ENCODE data around the gene MUCL1.

The MUCL1 gene, protein sequence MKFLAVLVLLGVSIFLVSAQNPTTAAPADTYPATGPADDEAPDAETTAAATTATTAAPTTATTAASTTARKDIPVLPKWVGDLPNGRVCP

DNA sequence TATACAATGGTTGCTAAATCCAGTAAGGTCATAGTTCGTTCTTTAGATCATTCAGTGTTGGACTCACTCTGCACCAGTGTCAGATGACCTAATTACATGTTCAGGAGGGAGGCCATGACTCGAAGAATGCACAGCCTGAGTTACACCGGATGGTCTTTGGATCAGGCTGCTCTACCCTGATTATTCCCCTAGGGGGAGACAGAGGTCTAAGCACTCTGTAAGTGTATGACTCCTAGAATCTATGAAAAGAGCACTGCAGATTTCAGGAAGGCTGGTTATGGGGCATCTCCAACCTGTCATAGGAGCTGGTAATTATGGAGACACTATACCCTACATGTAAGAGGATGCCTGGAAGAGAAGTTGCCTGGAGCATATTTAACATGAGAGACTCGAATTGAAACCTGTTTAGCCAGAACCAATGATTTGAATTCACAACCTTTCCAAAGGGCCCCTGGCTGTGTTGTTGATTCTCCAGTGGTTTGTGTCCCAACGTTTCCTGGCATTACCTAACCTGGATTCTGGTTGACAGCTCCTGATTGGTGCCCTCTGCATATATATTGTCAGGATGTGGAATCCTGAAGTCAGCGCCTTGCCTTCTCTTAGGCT lies at the start of gene MUCL1:
Gene MUCL1, plus strand, starts transcription at position 584 of the 606 bp plus-strand sequence. CDS start 67 bp downstream, outside the sequence.
- in situ Hi-C loops (cut with HindIII; ENCODE audit: low pct_unique_long_range_greater_than_20kb, low sequenced_read_pairs): no loop called here
- no peak for TF ChIP-seq JUND (IDR thresholded peaks at IDR 0.05; ENCODE audit: low read depth)
- peak; percentile 41 to 85 for DNase-seq (ENCODE audit: low read depth in 1 of 2, low spot score in 1 of 2)

DNA sequence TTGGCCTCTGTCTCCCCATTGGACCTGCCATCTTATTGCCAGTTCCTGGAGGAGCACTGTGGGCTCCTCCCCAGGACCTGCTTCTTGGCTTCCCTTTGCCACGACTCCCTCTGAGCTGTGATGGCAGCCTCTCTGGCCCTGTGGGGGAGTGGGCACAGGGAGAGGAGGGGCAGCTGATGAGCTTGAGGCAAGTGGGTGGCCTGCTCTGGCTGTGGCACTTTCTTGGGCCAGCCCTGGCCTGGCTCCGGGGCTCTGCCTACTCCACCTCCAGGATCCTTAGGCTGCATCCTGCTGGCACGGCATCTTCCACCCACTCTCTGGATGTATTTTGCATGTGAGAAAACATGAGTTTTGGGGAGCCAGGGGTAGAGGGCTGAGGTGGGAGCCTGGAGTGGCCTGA lies 32.6 kb upstream of the MUCL1 start:
- DNase-seq (ENCODE audit: low read depth in 1 of 2, low spot score in 1 of 2): no peak
- in situ Hi-C loops (cut with HindIII; ENCODE audit: low pct_unique_long_range_greater_than_20kb, low sequenced_read_pairs): no loop called here
- TF ChIP-seq JUND (IDR thresholded peaks at IDR 0.05; ENCODE audit: low read depth): no peak

DNA sequence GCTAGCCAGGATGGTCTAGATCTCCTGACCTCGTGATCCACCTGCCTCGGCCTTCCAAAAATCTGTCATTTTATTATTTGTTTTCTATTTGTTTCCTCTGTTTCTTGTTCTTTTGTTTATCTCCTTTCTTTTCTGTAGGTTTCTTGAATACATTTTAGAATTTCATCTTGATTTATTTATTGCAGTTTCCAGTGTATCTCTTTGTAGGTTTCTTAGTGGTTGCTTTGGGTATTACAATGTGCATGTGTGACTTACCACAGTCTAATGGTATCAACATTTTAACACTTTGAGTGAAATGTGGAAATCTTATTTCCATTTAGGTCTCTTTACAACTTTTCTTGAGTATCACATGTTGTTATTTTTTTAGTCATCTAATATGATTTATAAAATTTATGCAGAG lies 29.9 kb upstream of the MUCL1 start:
- no peak for DNase-seq (ENCODE audit: low read depth in 1 of 2, low spot score in 1 of 2)
- in situ Hi-C loops (cut with HindIII; ENCODE audit: low pct_unique_long_range_greater_than_20kb, low sequenced_read_pairs): no loop called here

DNA sequence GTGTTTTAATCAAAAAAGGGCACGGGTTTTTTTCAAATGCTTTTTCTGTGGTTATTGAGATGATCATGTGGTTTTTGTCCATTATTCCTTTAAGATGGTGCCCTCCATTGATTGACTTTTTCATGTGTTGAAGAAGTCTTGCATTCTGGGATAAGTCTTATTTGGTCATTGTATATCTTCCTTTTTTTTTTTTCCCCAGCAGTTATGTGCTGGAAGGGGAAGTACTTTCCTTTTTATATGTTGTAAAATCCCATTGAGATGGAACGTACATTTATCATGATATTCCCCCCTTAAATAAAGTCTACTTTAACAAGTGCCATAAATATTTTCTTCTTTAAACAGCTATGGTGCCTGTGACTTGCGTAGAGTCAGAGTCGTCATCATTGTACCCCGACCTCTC lies 24.8 kb upstream of the MUCL1 start:
- DNase-seq (ENCODE audit: low read depth in 1 of 2, low spot score in 1 of 2): no peak
- in situ Hi-C loops (cut with HindIII; ENCODE audit: low pct_unique_long_range_greater_than_20kb, low sequenced_read_pairs): no loop called here
- no peak for TF ChIP-seq JUND (IDR thresholded peaks at IDR 0.05; ENCODE audit: low read depth)

More for the DNA sequence above, 29.9 kb upstream of the MUCL1 start:
- no peak for TF ChIP-seq JUND (IDR thresholded peaks at IDR 0.05; ENCODE audit: low read depth)

DNA sequence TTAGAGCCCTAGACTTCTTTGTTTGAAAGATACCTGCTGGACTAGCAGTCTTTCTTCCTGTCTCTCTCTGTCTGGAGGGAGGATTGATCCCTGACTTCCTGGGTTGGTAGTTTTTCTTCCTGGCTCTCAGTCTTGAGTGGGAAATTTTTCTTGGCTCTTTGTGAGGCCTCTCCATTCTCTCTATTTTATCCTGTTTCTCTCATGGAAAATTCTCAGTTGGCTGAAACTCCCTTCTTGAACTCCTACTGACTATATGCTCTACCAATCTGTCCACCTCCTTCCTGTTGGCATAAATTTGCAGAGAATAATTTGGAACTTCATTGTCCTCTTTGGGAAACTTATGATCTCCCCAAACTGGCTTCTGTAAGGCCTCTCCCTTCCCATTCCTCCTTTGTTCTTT lies 24.1 kb upstream of the MUCL1 start:
- in situ Hi-C loops (cut with HindIII; ENCODE audit: low pct_unique_long_range_greater_than_20kb, low sequenced_read_pairs): no loop called here
- TF ChIP-seq JUND (IDR thresholded peaks at IDR 0.05; ENCODE audit: low read depth): no peak
- DNase-seq (ENCODE audit: low read depth in 1 of 2, low spot score in 1 of 2): no peak

DNA sequence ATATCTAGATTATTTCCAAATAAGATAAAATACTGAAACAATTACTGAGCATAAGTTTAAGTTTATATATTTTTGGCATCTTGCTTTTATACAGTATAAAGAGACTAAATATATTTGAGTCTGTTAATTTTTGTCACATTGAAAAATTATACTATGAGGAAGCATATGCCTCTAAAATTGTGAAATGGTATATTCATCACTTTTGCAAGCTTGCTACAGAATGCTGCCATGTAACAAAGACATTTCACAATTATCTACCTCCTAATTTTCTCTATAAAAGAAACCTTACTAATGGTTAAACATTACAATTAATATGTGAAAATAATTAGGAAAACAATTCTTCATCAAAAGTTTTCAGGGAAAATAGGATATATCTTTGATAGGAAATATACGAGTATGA lies 22.7 kb upstream of the MUCL1 start:
- DNase-seq (ENCODE audit: low read depth in 1 of 2, low spot score in 1 of 2): no peak
- in situ Hi-C loops (cut with HindIII; ENCODE audit: low pct_unique_long_range_greater_than_20kb, low sequenced_read_pairs): no loop called here
- no peak for TF ChIP-seq JUND (IDR thresholded peaks at IDR 0.05; ENCODE audit: low read depth)

DNA sequence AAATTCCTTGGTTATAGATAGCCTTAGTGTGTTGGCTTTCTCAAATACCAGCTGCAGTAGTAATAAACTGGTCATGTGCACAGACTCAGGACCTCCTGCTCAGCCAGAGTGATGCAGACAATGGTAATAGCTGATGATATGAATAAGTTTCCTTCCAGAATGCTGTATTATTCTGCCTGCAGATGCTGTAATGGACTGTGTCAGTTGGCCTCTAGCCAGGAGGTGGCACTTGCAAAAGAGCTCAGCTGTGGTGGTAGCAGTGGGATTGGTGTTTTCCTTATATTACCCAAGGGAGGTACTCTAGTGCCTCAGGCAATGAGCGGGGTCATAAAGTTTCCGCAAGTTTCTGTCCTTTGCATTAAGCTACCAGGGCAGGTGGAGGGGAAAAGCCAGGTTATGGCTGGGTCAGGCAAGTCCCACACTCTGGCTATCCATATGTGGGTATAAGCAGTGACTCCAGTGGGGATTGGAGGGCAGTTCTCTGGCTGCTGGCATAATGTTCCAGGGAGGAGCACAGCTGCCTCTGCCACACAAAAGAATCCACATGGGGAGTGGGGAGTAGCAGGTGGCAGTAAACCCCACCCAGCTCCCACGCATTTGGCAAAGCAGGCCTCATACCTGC lies 14.0 kb upstream of the MUCL1 start:
- DNase-seq (ENCODE audit: low read depth in 1 of 2, low spot score in 1 of 2): no peak
- in situ Hi-C loops (cut with HindIII; ENCODE audit: low pct_unique_long_range_greater_than_20kb, low sequenced_read_pairs): no loop called here
- no peak for TF ChIP-seq JUND (IDR thresholded peaks at IDR 0.05; ENCODE audit: low read depth)

DNA sequence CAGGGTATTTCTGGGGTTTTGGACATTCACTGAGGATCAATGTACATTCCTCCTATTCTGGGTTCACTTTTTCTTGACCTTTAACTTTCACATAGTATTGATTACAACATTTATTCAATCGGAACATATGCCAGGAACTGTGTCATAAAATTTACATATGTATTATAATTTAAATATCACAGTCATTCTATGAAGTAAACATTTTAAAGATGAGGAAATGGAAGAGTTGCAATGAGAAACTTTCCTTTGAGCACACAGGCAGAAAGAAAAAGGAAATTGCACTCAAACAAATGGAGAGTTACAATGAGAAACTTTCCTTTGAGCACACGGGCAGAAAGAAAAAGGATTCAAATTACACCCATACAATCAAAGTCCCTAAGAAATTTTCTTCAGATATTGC lies 3.1 kb downstream of the MUCL1 start:
- in situ Hi-C loops (cut with HindIII; ENCODE audit: low pct_unique_long_range_greater_than_20kb, low sequenced_read_pairs): no loop called here
- no peak for DNase-seq (ENCODE audit: low read depth in 1 of 2, low spot score in 1 of 2)
- TF ChIP-seq JUND (IDR thresholded peaks at IDR 0.05; ENCODE audit: low read depth): no peak

DNA sequence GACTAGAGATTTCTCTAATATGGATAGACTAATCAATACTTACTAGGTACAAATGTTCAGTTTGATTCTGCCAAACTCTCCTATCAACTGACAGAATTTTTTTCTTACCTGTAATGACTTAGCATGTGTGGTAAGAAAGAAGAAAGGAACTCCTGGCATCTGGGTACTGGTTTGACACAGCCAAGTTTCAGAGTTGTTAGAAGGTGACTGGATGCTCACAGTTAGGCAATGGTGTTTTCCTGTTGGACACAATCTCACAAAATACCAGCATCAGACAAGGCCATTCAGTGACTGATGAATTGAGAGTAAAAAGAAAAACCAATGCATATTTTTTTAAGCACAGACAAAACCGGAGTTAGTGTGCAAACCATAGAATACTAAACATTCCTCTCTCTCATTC lies 4.2 kb downstream of the MUCL1 start:
- TF ChIP-seq JUND (IDR thresholded peaks at IDR 0.05; ENCODE audit: low read depth): no peak
- in situ Hi-C loops (cut with HindIII; ENCODE audit: low pct_unique_long_range_greater_than_20kb, low sequenced_read_pairs): no loop called here
- DNase-seq (ENCODE audit: low read depth in 1 of 2, low spot score in 1 of 2): no peak

DNA sequence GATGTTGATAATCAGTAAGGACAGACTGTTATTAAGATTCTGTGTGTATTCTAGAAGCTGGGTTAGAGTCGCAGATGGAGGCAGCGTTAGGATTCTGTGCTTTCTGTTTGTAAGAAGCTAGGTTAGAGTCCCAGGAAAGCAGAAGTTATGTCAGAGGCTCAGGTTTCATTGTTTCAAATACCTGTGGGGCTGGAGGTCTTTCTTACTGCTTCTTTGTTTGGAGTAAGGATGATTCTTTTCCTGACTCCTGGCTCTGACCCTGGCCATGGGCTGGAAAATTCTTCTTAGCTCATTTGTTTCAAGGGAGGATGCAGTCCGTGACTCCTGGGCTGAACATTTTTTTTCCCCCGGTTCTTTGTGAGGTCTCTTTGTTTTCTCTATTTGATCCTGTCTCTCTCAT lies 5.2 kb downstream of the MUCL1 start:
- no peak for TF ChIP-seq JUND (IDR thresholded peaks at IDR 0.05; ENCODE audit: low read depth)
- in situ Hi-C loops (cut with HindIII; ENCODE audit: low pct_unique_long_range_greater_than_20kb, low sequenced_read_pairs): no loop called here

DNA sequence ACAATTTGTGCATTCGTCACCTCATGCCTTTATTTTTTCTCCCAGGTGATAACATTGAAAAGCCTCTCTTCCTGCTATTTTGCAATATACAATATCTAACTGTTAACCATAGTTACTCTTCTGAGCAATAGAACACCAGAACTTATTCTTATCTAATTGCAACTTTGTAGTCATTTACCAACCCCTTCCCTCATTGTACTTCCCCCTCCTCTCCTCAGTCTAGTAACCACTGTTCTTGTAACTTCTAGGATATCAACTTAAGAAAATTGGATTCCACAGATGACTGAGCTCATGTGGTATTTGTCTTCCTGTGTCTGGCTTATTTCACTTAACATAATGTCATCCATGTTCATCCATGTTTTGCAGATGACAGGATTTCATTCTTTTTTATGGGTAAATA lies 7.6 kb downstream of the MUCL1 start:
- TF ChIP-seq JUND (IDR thresholded peaks at IDR 0.05; ENCODE audit: low read depth): no peak
- in situ Hi-C loops (cut with HindIII; ENCODE audit: low pct_unique_long_range_greater_than_20kb, low sequenced_read_pairs): no loop called here
- no peak for DNase-seq (ENCODE audit: low read depth in 1 of 2, low spot score in 1 of 2)

More for the DNA sequence above, 5.2 kb downstream of the MUCL1 start:
- DNase-seq (ENCODE audit: low read depth in 1 of 2, low spot score in 1 of 2): no peak

DNA sequence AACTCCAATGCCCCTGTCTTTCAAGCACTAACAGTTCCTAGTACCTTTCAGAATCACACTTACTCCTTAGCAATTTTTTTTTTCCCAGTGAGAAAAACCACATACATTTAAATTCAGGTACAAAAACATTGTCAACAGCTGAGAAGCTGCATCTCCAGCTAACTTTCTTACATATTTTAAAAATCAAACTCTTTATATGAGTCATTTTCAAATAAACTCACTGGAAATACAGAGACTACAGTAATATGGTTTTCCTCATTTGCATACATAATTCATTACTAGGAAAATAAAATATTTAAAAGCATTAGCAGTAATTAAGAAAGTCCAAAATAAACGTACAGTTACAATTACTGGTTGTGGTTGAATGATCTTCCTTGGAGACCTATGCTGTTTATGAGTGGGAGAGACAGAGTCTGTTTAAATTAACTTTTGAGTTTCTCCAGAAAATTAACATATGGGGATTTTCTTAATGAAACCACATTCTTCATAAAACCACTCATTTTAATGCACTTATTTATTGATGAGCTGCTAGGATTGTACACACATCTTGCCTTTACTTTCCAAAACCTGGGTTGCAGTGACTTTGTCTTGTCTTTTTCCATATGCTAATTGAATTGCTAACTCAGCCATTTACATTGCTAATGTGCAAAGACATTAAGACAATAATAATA lies 9.8 kb downstream of the MUCL1 start:
- no peak for TF ChIP-seq JUND (IDR thresholded peaks at IDR 0.05; ENCODE audit: low read depth)
- DNase-seq (ENCODE audit: low read depth in 1 of 2, low spot score in 1 of 2): no peak
- in situ Hi-C loops (cut with HindIII; ENCODE audit: low pct_unique_long_range_greater_than_20kb, low sequenced_read_pairs): no loop called here

DNA sequence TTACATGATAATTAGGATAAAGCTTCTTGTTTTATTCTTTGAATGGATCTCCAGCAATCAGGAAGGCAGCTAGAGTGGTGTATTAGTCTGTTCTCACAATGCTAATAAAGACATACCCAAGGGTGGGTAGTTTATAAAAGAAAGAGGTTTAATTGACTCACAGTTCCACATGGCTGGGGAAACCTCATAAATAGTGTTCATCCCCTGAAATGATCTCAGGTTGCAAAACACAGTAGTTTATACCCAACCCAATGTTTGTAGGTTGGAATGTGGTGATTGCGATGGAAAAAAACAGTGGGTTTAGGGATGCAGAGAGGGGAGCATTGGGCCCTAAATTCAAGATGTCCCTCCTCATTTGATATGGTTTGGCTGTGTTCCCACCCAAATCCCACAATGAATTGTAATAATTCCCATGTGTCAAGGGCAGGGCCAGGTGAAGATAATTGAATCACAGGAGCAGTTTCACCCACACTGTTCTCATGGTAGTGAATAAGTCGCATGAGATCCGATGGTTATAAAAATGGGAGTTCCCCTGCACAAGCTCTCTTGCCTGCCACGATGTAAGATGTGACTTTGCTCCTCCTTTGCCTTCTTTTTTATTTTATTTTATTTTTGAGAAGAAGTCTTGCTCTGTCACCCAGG lies 11.5 kb downstream of the MUCL1 start:
- no peak for TF ChIP-seq JUND (IDR thresholded peaks at IDR 0.05; ENCODE audit: low read depth)
- in situ Hi-C loops (cut with HindIII; ENCODE audit: low pct_unique_long_range_greater_than_20kb, low sequenced_read_pairs): no loop called here
- no peak for DNase-seq (ENCODE audit: low read depth in 1 of 2, low spot score in 1 of 2)
